NCI-H2227 (cell line): ENCODE measurements around the gene ANGPTL1.
A peak's percentile ranks its signal among the peaks of the same experiment; 100 is the strongest.
"Not testable (repeated sequence)": the region's sequence is repeated elsewhere in the genome, so short reads cannot be mapped to it uniquely, and the experiment has no call there.

Experiments used
- DNase-seq: peaks from one replicate; lab custom pipeline; 2025; ENCODE audit not compliant: unreplicated experiment; lab: John Stamatoyannopoulos, UW

Gene ANGPTL1

GRCh38 chr1:178867670-178868069 is 3.2 kb downstream of the ANGPTL1 start:
- DNase-seq, result peak; percentile 25

DNA sequence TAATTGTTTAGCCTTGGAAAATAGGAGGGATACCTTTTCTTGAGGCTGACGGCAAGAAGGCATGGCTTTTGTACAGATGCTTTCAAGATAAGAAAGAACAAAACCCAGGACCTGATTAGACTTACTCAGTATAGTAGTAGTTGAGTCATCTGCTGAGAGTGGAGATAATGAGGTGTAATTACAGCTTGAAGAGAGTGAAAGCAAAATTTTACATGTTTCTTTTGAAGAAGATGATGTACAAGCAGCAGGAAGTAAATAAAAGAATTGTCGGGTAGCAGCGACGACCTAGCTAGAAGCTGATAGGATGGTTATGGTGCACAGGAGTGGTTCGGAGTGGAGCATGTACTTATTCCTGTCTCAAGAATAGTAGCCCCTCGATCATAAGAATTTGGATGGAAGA is 6.6 kb downstream of the ANGPTL1 start:
- DNase-seq, result peak; percentile 50

GRCh38 chr1:178862864-178863263 is 8.0 kb downstream of the ANGPTL1 start:
- no peak for DNase-seq

DNA sequence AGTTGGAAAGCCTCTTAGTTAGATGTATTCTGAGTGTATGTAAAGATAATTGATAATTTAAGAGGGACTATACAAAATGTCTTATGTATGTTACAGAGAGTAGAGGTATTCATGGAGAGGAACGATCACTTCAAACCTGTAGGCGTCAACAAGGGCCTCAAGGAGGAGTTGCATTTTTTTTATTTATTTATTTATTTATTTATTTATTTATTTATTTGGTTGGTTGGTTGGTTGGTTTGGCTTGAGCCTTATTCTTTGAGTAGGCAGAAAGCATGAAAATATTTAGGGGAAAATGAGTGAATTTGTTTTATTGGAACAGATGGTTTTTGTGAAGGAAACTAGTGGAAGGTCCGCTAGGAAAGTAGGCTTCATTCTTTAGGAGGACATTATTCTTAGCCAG is 8.5 kb downstream of the ANGPTL1 start:
- no peak for DNase-seq

DNA sequence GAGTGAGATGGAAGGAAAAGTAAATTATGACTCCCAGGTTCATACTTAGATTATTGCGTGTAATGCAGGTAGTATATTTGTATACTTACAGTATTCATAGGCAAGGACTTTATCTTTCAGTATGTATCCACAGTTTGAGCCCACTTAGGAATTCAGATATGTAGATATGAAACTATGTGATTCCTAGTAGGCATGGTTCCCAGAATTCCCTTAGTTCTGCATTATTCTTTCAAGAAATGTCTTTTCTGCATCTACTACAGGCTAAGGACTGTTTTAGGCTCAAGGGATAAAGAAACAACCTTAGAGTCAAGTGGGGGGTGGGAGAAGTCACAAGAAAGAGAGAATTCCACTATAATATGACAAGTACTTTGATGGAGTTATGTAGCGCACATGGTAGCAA is 13.8 kb downstream of the ANGPTL1 start:
- no peak for DNase-seq

DNA sequence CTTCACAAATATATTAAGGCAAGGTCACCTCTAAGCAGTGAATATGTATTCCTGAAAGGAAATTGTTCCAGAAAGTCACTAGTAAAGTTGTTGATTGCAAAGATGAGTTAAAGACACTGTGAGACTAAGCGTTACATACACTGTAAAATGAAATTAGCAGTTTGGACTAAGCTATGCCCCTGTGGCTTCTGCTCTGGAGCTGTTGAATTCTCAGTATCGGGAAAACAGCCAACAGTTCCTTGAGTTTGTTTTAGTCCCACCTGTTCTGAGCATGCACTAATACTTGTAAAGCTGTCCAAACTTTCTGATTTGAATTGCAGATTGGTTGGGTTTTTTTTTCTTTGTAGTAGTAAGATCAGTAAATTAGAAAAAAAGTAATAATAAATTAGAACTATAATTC is 21.0 kb downstream of the ANGPTL1 start:
- DNase-seq, result no peak

DNA sequence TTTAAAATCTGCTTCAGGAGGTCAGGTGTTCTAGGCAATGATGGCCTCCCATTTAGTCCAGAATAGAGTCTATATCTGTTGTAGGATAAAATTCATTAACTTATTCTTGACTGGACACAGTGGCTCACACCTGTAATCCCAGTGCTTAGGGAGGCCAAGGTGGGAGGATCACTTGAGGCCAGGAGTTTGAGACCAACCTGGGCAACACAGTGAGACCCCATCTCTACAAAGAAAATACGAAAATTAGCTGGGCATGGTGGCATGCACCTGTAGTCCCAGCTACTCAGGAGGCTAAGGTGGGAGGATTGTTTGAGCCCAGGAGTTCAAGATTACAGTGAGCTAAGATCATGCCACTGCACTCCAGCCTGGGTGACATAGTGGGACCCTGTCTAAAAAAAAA is 23.0 kb downstream of the ANGPTL1 start:
- not testable (repeated sequence) for DNase-seq

DNA sequence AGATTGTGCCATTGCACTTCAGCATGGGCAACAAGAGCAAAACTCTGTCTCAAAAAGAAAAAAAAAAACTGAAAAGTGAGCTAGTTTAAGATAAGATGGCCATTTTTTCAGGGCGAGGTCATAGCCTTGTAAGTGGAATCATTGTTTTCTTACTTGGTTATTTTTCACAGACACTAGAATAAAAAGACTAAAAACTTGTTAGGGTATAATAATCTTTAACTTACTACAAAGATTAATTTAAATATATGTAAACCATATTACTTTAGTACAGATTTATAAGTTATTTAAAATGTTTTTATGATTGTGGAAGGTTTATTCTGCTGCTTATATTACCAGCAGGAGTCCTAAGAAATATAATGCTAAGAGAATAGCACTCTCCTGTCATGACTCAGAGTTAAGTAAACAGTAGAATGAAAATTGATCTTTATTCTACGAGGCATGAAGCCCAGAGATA is 23.5 kb downstream of the ANGPTL1 start:
- DNase-seq, result no peak

- no peak for DNase-seq
Observed at GRCh38 chr1:178846306-178846705, 24.6 kb downstream of the ANGPTL1 start.

GRCh38 chr1:178844436-178844835 is 26.4 kb downstream of the ANGPTL1 start:
- no peak for DNase-seq

DNA sequence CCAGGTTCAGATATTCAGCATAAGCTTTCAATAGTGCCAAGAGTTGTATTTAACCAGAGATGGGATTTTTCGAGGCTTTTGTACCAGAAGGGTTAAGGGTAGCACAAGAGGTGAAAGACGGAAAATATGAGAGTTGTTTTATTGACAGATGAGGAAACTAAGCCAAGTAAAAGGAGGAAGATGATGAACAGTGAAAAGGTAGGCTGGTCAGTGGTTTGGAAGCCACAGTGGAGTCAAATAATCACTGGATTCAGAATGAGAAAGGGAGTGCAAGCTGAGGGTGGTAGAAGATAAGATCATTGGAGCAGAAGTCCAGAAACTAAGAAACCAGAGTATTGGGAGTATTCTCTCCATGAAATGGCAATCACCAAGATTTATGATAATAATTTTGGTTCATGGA is 45.7 kb downstream of the ANGPTL1 start:
- DNase-seq, result no peak

DNA sequence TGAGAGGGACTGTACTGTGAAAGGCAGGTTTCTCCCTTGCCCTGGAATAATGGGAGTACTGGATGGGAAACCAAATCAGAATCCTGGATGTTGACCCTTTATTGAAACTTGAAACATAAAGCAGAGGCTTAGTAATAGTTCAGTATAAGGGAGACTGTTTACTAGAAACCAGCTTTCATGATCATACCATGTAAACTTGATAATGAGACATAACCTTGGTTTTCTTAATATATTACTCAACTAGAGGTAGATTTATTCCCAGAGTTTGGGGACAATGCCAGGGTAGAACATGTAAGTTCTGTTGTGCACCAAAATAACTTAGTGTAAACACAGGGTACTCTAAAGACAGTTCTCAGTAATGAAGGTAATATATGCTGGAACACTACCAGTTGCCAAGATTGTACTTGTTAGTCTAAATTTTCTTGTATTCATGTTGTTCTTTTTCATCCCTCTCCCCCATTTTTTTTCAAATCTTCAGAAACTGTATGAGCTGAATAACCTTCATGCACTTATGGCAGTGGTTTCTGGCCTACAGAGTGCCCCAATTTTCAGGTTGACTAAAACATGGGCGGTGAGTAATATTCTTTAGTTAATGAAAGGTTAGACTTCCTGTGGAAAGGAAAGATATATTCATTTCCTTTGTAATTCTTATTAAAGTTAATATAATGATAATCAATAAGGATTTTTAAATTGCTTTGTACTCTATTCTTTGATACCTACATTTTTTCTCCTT is 49.6 kb downstream of the ANGPTL1 start:
- DNase-seq, result no peak

DNA sequence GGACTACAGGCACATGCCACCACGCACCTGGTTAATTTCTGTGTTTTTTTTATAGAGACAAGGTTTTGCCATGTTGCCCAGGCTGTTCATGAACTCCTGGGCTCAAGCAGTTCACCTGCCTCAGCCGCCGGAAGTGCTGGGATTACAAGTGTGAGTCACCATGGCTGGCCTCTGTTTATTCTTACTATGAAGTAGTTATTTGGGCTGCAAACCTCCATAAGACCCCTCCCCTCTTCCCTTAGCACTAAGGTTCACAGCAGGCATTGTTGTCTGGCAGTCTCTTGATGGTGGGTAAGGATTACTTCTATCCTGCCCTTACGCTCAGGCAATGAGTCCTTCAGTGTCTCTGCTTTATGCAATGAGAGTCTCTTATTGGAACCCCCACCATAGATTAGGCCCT is 51.8 kb downstream of the ANGPTL1 start:
- DNase-seq, result peak; percentile 6

GRCh38 chr1:178818416-178818815 is 52.5 kb downstream of the ANGPTL1 start:
- no peak for DNase-seq

DNA sequence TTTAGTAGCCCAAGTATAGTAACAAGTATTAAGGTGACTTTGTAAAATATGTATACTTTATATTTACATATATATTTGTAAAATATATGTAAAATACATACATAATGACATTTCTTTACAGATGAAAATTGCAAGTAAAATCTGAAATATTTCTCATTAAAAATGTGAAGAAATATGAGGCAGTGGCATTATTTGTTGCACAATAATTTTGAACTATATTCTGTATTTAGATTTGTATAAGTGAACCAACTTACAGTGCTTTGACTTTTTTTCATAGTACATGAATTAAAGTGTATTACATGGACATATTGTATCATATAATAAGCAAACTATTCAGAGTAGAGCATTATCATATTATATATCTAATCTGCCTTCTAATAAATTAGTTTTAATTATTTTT is 60.3 kb downstream of the ANGPTL1 start:
- no peak for DNase-seq

DNA sequence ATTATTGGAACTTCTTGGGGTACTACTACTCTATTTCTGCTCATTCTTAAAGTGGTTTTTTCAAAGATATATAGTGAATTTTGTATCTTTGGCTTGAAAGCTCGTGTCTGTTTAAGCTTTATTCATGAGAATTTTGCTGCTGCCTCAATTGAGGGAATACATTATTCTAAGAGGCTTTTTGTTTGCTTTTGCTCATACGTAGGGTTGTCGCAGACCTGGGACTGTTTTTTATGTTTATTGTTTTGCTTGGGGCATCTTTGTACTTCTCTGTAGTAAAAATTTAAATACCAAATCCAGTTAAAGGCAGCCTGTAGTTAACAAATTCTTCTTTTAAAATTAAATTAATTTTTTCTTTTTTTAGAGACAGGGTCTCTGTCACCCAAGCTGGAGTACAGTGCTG is 62.3 kb downstream of the ANGPTL1 start:
- no peak for DNase-seq

- no peak for DNase-seq
Observed at GRCh38 chr1:178806665-178807300, 64.1 kb downstream of the ANGPTL1 start.

- no peak for DNase-seq
Observed at GRCh38 chr1:178802873-178803272, 68.0 kb downstream of the ANGPTL1 start.
